GM19238 (cell line): ENCODE results near the gene MEGF6.

Experiments
- DNase-seq: peaks from one replicate; pipeline ENCODE4 v3.0.0; 2011; ENCODE audit warnings: low spot score; ENCODE audit not compliant: insufficient read length

The MEGF6 gene

DNA sequence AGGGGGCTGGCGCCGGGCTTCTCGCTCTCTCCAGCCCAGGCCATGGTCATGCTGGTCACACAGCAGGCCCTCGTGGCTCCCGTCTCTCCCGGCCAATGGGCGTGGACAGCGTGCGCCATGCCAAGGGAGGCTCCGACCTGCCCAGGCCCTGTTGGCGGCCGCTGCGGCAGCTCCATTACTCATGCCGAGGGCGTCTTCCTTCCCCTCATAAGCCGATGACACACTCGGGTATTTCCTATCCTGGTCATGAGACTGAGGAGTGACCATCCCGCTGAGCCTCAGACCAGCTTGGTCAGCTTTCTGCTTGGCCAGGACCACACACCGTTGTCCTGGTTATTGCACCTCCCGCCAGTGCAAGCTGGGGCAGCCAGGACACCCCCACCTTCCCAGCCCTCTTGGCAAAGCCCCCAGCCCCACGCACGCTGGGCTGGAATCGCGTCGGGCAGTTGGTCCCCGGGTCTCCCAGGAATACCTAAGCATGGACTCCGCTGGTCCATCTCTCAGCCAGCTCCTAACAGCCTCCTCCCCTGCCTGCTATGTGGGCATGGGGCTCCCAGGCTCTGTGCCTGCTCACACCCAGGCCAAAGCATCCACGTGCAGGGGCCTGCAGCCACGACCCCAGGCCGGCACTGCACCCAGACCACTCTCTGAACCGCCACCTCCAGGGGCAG, 107.0 kb downstream of the MEGF6 start:
- DNase-seq: no peak

DNA sequence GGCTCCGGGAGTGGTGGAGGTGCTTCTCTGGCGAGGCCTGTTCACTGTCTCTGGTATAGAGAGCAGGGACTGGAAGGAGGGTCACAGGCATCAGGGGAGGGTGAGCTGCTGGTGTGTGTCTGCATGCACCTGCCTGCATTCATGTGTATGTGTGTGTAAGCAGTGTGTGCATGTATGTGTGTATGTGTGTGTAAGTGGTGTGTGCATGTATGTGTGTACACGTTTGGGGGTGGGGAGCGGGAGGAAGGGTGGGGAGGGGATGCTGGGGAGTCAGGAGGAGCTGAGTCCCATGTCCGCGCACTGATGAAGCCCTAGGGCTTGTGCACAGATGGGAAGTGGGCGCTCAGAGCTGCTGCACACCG, 107.8 kb downstream of the MEGF6 start:
- no peak for DNase-seq

DNA sequence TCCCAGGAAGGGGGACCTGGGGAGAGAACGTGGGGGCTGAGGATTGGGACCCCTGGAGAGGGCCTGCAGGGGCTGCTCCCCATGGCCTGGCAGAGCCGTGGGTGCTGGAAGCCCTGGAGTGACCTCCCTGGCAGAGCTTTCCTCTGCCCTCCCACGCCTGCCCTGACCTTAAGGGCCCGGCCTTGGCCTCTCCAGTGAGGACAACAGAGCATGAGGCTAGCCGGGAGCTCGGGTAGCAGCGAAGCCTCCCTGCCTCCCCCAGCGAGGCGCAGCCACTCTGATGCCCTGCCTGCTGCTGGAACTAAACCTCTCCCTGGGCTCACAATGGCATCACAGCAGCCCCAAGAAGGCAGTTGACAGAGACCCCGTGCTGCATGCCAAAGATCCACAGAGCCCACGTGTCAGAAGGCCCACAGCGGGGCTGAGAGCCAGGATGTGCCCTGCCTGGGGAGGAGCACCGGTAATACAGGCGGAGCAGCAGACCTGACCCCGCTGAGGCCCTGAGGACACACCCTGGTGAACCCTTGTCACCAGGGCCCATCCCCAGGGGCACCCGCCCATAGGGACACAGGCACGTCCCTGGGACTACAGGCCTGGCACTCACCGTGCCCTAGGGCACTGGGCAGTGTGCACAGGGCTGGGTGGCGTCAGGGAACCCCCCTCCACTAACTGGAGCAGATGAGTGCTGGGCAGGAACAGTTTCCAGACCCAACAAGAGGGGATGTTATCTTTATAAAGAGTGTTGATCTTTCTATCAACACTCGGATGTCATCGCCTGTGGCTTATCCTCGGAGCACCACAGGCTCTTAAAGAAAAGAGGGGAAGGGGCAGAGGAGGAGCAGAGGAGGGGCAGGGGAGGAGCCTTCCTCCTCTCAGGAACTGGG, 108.4 kb downstream of the MEGF6 start:
- DNase-seq: no peak

DNA sequence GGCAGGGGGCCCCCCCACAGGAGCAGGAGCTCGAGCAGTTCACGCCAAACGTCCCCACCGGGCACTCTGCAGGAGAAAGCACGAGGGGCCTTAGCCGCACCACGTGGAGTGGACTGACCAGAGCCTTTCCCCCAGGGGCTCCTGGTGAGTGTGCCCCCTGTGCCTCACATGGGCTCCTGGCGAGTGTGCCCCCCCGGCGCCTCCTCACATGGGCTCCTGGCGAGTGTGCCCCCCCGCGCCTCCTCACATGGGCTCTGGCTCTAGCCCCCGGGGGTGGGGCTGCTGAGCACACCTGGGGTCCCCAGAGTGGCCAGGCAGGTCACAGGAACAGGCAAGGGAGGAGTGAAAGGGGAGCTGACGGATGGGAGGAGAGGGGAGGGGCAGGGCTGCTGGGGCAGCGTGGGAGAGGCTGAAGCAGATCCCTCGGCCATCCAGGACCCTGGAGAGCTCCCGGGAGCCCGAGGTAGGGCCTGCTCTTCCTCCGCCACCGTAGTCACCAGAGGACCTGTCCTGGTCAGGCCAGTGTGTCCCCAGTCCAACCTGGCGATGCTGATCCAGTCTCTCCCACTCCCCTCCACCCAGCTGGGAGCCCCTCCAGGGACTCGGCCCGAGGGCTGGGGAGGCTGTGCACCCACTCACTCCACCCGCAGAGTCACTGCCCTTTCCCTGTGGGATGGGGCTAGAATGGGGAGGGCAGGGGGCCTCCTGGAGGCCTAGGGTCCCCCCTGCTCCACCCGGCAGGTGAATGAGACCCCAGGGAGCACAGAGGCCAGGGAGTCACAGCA, 109.3 kb downstream of the MEGF6 start:
- peak; percentile 44 for DNase-seq

DNA sequence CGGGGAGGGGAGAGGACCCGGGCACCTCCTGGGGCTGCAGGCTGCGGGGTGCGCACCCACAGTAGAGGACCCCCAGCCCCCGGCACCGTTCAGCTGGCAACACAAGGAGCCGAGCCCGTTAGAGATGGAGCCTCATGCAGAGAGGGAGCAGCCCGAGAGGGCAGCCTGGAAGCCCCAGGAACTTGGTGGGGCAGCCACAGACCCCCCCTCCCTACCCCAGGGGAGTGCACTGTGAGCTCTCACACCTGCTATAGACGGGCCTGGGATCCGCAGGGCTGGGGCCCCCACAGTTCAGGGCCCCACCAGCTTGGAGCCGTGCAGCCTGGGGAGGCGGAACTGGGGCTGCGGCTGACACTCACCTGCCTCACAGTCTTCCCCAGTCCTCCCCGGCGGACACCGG, 109.9 kb downstream of the MEGF6 start:
- no peak for DNase-seq

DNA sequence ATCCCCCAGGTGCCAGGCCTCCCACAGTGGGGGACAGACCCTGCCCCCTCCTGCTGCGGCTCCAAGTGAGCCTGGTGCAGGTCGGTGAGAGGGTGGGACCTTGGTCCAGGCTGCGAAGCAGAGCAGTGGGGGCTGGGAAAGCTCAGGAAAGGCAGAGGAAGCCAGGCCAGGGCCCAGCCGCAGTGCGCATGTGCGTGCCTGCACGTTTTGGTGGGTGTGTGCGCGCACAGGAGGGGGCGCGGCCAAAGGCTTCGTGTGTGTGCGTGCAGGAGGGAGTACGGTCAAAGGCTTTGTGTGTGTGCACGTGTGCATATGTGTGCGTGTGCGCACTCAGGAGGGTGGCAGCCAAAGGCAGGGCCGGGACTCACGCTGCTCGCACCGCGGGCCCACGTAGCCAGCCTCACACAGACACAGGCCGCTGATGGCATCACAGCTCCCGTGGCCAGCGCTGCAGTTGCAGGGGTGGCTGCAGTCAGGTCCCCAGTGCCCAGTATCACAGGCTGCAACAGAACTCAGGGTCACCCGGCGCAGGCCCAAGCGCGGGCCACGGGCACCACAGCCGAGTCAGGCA, 111.0 kb downstream of the MEGF6 start:
- no peak for DNase-seq

DNA sequence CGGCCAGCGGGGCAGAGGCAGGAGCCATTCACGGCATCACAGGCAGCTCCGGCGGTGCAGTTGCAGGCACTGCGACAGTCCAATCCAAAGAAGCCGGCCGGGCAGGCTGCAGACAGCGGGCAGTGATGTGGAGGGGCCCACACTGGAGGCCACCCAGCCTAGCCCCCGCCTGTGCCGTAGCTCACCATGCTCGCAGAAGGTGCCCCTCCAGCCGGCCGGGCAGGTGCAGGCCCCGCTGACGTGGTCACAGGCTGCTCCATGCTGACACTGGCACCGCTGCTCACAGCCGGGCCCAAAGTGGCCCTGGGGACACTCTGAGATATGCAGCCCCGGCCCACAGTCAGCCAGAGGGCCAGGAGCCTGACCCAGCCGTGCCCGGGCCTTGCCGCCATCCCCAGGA, 111.7 kb downstream of the MEGF6 start:
- DNase-seq: no peak

DNA sequence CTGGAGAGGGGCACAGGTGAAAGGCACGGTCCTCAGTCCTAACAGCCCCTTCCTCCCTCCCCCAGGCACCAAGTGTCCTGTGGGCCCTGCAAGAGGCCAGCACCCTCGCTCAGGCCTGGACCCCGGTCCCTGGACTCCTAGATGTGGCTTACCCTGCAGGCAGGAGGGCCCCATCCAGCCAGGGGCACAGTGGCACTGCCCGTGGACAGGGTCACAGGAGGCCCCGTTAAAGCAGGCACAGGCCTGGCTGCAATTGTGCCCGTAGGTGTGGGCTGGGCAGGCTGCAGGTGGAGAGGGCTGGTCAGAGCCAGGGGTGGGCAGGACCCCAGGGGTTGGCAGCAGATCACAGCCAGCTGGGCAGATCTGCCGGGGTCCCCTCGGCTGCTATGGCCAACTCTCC, 112.3 kb downstream of the MEGF6 start:
- DNase-seq: no peak

DNA sequence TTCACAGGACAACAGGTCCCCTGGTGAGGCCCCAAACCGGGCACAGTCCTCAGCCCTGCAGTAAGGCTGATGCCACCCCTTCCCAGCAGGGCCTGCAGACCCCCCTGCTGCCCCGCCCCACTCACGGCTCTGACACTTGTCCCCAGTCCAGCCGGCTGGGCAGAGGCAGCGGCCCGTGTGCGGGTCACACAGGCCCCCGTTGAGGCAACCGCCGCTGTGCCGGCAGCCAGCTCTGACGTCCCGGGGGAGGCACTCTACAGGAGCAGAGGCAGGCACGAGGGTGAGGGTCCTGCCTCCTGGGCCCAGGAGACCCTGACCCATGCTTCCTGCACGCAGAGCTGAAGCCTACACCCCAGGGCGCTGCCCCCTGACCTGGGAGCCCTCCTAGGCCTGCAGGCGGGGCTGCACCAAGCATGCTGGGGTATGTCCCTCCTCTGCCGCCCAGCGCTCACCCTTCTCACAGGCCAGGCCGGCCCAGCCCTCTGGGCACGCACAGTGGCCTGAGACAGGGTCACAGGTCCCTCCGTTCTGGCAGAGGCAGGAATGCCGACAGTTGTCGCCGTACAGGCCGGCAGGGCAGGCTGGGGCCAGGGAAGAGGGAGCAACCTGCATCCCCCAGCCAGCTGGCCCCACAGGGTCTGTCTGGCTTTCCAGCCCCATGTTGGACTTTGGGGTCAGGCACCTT, 112.9 kb downstream of the MEGF6 start:
- no peak for DNase-seq

DNA sequence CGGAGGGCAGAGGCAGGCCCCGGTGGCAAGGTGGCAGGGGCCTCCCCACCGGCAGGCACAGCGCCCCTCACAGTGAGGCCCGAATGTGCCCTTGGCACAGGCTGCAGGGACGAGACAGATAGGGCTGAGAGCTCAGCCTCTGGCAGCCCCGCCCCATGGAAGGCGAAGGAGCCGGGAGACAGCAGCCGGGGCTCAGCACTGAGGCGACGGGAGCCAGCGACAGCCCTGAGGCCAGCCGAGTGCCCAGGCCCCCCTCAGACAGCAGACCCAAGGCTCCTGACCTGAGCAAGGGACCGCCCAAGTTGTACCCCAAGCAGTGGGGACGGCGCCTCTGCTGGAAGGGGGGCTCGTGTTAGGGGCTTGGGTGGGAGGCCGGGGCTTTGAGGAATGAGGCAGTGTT, 113.8 kb downstream of the MEGF6 start:
- no peak for DNase-seq

DNA sequence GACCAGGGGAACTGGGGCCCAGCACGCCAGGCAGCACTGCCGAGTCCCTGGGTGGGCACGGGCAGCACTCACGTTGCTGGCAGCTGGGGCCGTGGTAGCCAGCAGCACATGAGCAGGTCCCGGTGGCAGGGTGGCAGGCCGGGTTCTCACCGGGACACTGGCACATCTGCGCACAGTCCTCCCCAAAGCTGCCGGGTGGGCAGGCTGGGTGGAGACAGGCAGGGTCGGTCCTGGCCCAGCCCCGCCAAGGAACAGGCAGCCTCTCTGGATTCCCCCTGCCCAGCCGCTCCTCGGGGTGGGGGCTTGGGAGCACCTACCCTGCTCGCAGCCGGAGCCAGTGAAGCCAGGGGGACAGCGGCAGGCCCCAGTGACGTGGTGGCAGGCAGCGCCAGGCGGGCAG, 114.4 kb downstream of the MEGF6 start:
- DNase-seq: no peak

DNA sequence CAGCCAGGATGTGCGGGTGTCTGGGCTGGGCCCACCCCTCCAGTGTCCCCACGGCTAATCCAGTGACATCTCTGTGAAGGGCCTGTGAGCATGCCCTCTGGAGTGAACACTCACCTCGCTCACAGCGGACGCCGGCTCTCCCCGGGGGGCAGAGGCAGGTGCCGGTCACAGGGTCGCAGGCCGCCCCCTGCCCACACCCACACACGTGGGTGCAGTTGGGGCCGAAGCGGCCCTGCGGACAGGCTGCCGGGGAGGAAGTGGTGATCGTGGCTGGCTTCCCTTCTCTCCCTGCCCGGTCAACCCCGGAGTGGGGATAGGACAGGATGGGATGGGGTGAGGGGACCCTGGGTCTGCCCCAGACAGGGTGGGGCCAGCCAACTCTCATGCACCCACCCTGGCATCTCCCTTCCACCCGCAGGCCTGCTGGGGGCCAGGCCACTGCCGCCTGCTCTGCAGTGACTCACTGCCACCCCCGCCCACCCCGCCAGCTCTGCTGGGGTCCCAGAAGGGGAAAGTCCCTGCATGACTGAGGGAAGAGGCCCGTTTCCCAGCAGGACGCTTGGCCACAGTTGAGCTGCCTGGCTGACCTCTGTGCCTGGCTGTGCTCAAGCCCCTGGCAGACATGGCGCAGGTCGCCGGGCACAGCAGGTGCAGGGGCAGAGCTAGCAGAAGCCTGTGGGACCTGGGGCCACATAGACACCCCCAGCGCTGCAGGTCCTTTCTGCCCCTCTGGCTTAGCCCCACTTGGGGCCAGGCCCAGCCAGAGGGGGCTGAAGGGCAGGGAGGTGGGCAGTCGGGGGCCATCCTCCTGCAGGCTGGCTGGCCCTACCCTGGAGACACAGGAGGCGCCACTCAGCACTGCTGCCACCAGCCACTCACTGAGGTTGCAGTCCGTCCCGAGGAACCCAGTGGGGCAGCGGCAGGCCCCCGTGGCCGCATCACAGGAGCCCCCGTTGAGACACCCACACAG, 115.2 kb downstream of the MEGF6 start:
- DNase-seq: no peak

DNA sequence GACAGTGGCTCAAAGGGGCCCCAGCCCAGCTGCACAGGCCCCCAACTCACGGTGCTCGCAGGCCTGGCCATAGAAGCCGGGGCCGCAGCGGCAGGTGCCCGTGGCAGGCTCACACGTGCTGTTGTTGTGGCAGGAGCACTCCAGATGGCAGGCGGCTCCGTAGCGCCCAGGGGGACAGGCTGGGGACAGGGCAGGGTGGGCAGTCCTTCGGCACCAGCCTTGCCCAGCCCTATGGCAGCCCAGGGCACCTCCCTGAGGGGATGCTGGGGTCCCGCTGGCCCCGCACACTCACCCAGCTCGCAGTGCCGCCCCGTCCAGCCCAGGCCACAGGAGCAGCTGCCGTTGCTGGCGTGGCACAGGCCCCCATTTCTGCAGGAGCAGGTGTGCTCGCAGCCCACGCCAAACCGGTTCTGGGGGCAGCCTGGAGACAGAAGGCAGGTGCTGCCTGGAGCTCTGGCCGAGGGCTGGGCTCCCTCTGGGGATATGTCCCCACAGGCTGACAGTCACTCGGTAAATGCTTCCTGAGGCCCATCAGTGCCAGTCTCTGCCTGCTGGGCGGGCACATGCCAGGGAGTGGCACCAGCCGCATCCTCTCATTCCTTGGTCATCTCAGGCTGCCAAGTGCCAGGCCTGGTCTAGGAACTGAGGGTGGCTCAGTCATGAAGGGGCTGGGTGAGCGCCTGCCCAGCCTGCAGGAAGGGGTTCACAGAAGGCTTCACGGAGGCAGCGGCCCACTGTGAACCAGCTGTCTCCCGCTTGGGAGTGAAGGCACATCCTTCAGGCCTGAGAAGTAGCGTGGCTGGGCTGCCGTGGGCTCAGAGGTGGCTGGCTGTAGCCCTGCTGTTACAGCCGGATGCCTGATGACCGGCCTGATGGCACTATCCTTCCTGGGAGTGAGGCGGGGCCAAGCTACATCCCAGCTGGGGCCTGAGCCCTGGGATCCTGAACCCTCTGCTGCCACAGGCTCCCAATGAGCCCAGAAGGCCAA, 116.7 kb downstream of the MEGF6 start:
- DNase-seq: no peak

DNA sequence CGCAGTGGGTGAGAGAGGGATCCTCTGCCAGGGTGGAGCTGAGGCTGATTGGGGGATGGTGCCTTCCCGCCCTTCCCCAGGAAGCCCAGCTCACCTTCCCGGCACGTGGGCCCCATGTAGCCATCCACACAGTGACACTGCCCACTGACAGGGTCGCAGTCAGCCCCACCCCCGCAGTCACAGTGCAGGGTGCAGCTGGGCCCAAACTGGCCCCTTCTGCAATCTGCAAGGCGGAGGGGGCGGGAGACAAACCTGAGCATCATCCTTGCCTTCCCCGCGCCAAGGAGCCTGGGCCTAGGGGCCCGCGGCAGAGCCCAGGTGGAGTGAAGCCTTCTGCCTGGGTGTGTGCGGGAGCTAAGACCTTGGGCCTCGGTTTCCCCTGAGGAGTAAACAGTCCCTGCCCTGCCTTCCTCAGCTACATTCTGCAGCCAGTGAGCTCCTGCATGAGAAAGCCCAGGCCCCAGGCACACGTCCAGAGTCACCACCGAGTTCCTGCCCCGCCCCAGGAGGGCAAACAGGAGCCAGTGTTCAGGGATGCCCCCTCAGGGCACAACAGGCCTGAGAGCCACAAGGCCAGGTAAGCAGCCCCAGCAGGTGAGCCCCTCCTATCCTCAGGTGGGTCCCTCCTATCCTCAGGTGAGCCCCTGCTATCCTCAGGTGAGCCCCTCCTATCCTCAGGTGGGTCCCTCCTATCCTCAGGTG, 118.6 kb downstream of the MEGF6 start:
- no peak for DNase-seq

DNA sequence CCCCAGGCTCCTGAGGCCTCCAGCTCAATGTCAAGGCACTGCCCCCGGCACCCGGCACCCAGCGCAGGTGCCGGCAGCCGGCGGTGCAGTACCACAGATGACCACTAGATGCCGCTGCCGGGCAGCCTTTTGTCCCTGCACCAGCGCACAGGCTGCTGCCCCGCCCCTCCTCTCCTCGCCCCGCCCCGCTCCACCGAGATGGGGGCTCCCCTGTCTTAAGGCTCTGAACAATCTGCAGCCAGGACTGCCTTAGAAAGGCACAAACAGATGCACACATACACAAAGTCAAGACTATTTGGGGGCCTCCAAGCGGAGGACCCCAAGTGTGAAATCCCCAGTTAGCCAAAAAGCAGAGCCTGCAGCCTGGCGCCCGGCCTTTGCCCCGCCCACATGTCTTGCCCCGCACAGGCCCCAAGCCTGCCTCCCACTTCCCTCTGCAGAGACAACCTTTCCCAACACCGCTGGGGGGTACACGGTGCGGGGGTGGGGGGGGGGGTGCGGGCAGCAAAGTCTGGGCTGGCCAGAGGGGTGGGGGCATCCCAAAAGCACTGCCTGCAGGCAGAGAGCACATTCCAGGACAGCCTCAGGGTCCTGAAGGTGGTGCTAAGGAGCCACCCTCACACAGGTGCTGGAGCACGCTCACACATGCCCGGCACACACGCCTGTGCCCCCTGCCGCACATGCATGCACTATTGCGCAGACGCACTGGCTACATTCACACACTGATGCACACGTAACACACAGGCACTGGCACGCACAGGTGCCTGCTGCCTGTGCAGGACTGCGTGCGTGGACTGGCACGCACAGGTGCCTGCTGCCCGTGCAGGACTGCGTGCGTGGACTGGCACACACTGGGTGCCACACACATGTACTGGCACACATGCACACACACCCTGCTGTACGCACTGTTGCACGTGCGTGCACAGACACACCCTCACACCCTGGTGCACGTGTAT, 119.7 kb downstream of the MEGF6 start:
- DNase-seq: peak; percentile 90

DNA sequence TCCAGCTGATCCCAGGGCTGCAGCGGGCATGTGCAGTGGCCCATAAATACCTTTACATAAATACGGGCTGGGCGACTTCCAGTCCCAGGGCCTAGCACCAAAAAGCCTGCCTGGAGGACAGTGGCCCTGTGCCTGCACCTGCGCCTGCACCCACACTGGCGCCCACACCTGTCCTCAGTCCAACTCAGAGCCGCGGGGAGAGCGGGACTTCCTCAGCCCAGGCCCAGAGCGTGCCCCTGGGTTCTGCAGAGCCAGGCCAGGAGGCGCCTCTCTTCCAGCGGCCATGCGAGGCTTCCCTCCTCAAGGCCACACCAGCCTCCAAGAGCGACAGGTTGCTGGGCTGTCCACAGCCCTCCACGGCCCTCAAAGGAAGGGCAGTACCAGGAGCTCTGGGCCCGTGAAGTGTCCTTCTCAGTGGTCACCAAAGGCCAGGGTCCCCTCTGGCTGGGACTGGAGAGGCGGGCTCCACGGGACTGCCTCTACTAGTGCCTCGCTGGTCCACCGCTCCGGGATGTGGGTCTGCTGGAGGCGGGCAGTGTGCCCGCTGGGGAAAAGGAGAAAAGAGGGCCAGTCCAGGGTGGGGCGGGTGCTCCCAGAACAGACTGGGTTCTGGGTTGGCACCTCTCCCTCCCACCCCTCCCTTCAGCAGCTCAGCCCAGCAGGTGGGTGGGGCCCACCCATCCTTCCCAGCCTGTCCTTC, 121.1 kb downstream of the MEGF6 start:
- DNase-seq: no peak

DNA sequence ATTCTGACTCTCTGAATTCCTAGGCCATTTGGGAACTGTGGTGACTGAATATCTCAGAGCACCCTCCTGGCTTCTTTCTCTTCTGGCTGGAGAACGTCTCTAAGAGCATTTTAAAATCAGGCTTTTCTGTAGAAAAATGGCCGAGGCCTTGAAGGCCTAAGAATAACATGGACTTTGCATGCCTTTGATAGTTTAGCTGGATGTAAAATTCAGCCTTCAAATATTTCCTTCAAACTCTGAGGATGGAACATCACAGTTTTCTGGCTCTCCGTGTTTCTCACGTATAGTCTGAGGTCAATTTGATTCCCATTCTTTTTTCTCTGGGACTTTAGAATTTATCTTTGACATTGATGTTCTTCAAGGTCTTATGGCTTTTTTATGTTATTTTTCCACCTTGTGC, 122.9 kb downstream of the MEGF6 start:
- no peak for DNase-seq
